Coronary artery (tissue), 2 donors: ENCODE measurements around the gene UNKL.

Experiments used
- DNase-seq: peaks from one replicate; pipeline ENCODE4 v3.0.0-alpha.2; 2017; ENCODE audit warnings: low spot score
- H3K27ac ChIP-seq, 2 donors: fragments of 200-600 bp; sonication (generic); one replicate each; pipeline ENCODE4 v1.5.1; 2016 to 2019
- H3K4me3 ChIP-seq: fragments of 200-600 bp; sonication (generic); 2 replicates; pipeline ENCODE4 v1.5.1; 2016; ENCODE audit warnings: mild to moderate bottlenecking, moderate library complexity
- CTCF ChIP-seq: fragments of 200-600 bp; sonication (generic); IDR thresholded peaks from one replicate; pipeline ENCODE4 v1.5.1; 2019; ENCODE audit warnings: antibody characterized with exemption

Gene UNKL

DNA sequence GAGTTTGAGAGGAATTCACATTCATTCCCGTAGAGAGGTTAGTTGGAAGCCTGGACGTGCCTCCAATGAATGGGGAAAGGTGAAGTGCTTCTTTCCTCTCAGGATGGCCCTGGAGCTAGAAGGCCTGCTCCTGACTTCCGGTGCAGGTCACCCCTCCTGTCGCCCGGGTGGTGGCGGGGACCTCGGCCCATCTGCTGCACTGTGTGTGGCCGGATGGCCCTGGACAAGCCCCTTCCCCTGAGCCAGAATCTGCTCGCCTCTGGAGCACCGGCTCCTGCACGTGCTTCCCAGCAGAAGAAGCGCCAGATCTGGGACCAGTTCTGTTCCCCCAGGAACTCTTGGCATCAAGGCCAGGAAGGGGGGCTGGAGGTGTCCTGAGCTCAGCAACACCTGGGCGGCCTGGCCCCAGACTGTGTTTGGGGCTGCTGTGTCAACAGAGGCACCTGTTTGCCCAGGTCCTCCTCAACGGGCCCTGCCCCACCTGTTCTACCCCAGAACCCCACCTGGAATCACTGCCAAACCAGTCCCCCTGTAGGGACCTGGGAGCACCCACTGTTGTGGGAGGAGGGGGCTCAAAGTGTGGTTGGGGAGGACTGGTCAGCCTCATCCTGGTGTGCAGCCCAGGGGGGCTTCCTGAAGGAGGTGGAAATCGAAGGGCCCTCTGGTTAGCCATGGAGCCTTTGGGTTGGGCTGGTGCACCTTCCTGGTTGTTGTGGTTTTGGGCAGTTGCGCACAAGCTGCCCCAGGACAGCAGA is 11.3 kb upstream of the UNKL start:
- TF ChIP-seq CTCF, result no peak
- H3K4me3 ChIP-seq, result no peak overlapping the region
- no peak overlapping the region for H3K27ac ChIP-seq
- DNase-seq, result no peak

GRCh38 chr16:1424028-1424427 is 9.5 kb upstream of the UNKL start:
- no peak overlapping the region for H3K4me3 ChIP-seq
- H3K27ac ChIP-seq, result no peak overlapping the region
- DNase-seq, result no peak
- TF ChIP-seq CTCF, result no peak

DNA sequence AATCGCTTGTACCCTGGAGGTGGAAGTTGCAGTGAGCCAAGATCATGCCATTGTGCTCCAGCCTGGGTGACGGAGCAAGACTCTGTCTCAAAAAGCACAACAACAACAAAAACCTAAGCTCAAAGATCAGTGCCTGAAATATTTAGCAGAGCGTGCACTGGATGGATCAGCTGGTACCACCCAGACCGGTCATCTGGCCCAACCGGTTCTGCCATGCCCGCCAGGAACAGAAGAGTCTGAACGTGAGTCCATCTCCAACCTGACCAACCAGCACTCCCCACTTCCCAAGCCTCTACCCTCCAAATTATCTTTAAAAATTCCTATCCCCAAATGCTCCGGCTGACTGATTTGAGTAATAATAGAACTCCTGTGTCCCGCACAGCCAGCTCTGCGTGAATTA is 7.6 kb upstream of the UNKL start:
- Histone ChIP-seq H3K4me3 (no peak overlapping the region), H3K27ac (peak overlapping the region in 1 of 2 donors; percentile 97)
- no peak for DNase-seq
- no peak for TF ChIP-seq CTCF

- Histone ChIP-seq H3K4me3 (peak overlapping the region; percentile 94), H3K27ac (peak overlapping the region; percentile 11 to 97)
- DNase-seq, result no peak
- no peak for TF ChIP-seq CTCF
Observed at GRCh38 chr16:1420111-1420539, 5.6 kb upstream of the UNKL start.

GRCh38 chr16:1416521-1416941 is 2.0 kb upstream of the UNKL start:
- no peak for DNase-seq
- no peak for TF ChIP-seq CTCF
- Histone ChIP-seq H3K27ac (no peak overlapping the region), H3K4me3 (no peak overlapping the region)

GRCh38 chr16:1413684-1414531 is 596 bp downstream of the UNKL start:
- DNase-seq, result no peak
- peak overlapping the region; percentile 78 to 91 for H3K27ac ChIP-seq
- TF ChIP-seq CTCF, result peak; percentile 59
- H3K4me3 ChIP-seq, result peak overlapping the region; percentile 97
